ENCODE measurements around the gene ENPP1. TPM values are rescaled to one million over a fixed set of nuclear protein-coding genes. Genes with fewer than 3 reads are reported as not detected.

The ENPP1 gene
- total and polyA plus RNA-seq, 11 donors = 0.60 to 4.2 (median 1.6) TPM

- Histone ChIP-seq H3K36me3 (no peaks in the 10 kb centered on the region), H3K4me3 (no peak overlapping the region), H3K9me3 (peaks cover 0 to 10% (median 0%) of the 10 kb centered on the region in 12 donors), H3K4me1 (no peaks in the 10 kb centered on the region), H3K27me3 (no peaks in the 10 kb centered on the region), H3K27ac (no peak overlapping the region)
- TF ChIP-seq CTCF (IDR thresholded peaks at IDR 0.05) (no peak), POLR2A (IDR thresholded peaks at IDR 0.05) (no peak)
- no peak for ATAC-seq
- intact Hi-C loops (cut with DNase I) = no loop called here
- DNase-seq = no peak
- WGBS, 4 donors = 69 to 74% (median 73%) methylated on average over 2 of the region's 2 CpGs
These were observed 12.5 kb upstream of the ENPP1 start for GRCh38 chr6:131795366-131795765.

- Histone ChIP-seq H3K4me1 (peaks cover 0 to 12% (median 1%) of the 10 kb centered on the region in 12 donors), H3K36me3 (no peaks in the 10 kb centered on the region), H3K9me3 (peaks cover 0 to 10% (median 0%) of the 10 kb centered on the region in 12 donors), H3K4me3 (no peak overlapping the region), H3K27me3 (peaks cover 0 to 4% (median 0%) of the 10 kb centered on the region in 9 donors), H3K27ac (no peak overlapping the region)
- TF ChIP-seq CTCF (IDR thresholded peaks at IDR 0.05) (no peak), POLR2A (IDR thresholded peaks at IDR 0.05) (no peak)
- no peak for DNase-seq
- WGBS, 4 donors = 84 to 95% (median 93%) methylated on average over 2 of the region's 2 CpGs
- no peak for ATAC-seq
- intact Hi-C loops (cut with DNase I) = no loop called here
These were observed 5.5 kb upstream of the ENPP1 start for GRCh38 chr6:131802347-131802746.

- intact Hi-C loops (cut with DNase I) = no loop called here
- no peaks in the 10 kb centered on the region for H3K36me3 ChIP-seq
- peaks cover 0 to 10% (median 0%) of the 10 kb centered on the region in 12 donors for H3K9me3 ChIP-seq
- H3K27me3 ChIP-seq = peaks cover 0 to 6% (median 0%) of the 10 kb centered on the region in 9 donors
- no peak overlapping the region for H3K4me3 ChIP-seq
- no peak overlapping the region for H3K27ac ChIP-seq
- peaks cover 0 to 12% (median 2%) of the 10 kb centered on the region in 12 donors for H3K4me1 ChIP-seq
- ATAC-seq (no peak), DNase-seq (no peak)
- TF ChIP-seq POLR2A (IDR thresholded peaks at IDR 0.05) = no peak
- WGBS, 4 donors = 69 to 79% (median 73%) methylated on average over 10 of the region's 10 CpGs
These were observed 4.6 kb upstream of the ENPP1 start for GRCh38 chr6:131803007-131803769.

DNA sequence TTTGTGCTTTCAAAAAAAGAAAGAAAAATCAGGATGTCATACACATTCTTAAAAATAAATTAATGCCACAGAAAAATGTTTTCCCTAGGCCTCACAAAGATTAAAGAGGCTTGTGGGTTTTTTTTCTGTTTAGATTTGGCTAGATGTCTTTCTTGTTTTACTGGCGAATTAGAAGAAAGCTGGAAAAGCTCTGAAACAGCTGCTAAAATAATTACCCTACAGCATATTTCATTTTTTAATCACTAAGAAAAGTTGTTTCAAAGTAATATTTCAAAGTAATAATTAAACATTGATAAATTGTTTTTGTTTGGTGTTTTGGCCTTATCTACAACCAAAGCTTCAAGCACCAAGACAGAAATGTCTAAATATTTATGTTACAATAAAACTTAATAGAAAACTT lies 3.7 kb upstream of the ENPP1 start:
- 52 to 69% (median 58%) methylated on average over 1 of the region's 1 CpG for WGBS, 4 donors
- H3K27me3 ChIP-seq = peaks cover 0 to 15% (median 0%) of the 10 kb centered on the region in 9 donors
- intact Hi-C loops (cut with DNase I) = no loop called here

More for the DNA sequence above, 3.7 kb upstream of the ENPP1 start:
- no peak for TF ChIP-seq CTCF (IDR thresholded peaks at IDR 0.05)
- TF ChIP-seq POLR2A (IDR thresholded peaks at IDR 0.05) = no peak
- no peak for ATAC-seq
- no peak overlapping the region for H3K4me3 ChIP-seq
- DNase-seq = no peak
- H3K4me1 ChIP-seq = peaks cover 0 to 20% (median 5%) of the 10 kb centered on the region in 12 donors
- no peaks in the 10 kb centered on the region for H3K36me3 ChIP-seq
- peaks cover 0 to 6% (median 0%) of the 10 kb centered on the region in 12 donors for H3K9me3 ChIP-seq
- no peak overlapping the region for H3K27ac ChIP-seq

Data from heart left ventricle (tissue), 16 donors.